K562 (cell line): ENCODE data around the gene FCRLA. TPM values are rescaled to one million over a fixed set of nuclear protein-coding genes. Genes with fewer than 3 reads are reported as not detected.

Source experiments
- ATAC-seq: fragments of 200-7000 bp; cut with Tn5 transposase; 3 replicates; pipeline ENCODE4 v1.9.1; 2020; ENCODE audit warnings: moderate library complexity
- BruUV-seq: library from RNA; stranded (reverse); fragments of 400-500 nt; replicated peaks from 2 replicates; lab custom pipeline; 2021; lab: Mats Ljungman, UMichigan
- CTCF ChIA-PET: fragments of 300-600 bp; formaldehyde crosslinking; extraction: SDS; loops from one replicate; lab custom pipeline; 2021; ENCODE audit warnings: low intra/inter-chr PET ratio; lab: Yijun Ruan, JAX
- POLR2A ChIA-PET: fragments of 300-600, 350-650 bp; sonication (Branson Sonifier 250); formaldehyde crosslinking; extraction: SDS; loops from one replicate; lab custom pipeline; 2021; ENCODE audit warnings: antibody characterized with exemption, inconsistent platforms; lab: Yijun Ruan, JAX
- DNase-seq, 4 experiments: peaks; one replicate each; pipeline versions ENCODE4 v3.0.0 to v3.0.0-alpha.2; 2011 to 2018; ENCODE audit warnings: low spot score in 3 of 4, mixed read lengths in 3 of 4; ENCODE audit errors: extremely low read depth in 1 of 4
- FAIRE-seq: peaks from 2 replicates; lab custom pipeline; 2011; peaks lifted over from hg19 to GRCh38; lab: Jason Lieb, UNC
- H2AFZ ChIP-seq: 2 replicates; pipeline ENCODE4 v1.6.0; 2011; ENCODE audit warnings: low read depth, low read length, control low read depth, inconsistent platforms
- H3K27ac ChIP-seq: fragments of 200-600 bp; 3 replicates; pipeline ENCODE4 v1.8.0; 2011; ENCODE audit warnings: low read depth, mild to moderate bottlenecking, control low read depth, inconsistent platforms, low read length, moderate library complexity, mixed read lengths; ENCODE audit errors: extremely low read depth
- H3K27me3 ChIP-seq, 2 experiments: fragments of 300-600 bp in 1 of 2; 2 replicates in 1 of 2; 3 replicates in 1 of 2; pipeline versions ENCODE4 v1.6.0 to v1.8.0; 2011; ENCODE audit warnings: inconsistent platforms in 2 of 2, low read length in 2 of 2, mild to moderate bottlenecking in 1 of 2, mixed read lengths in 1 of 2, moderate library complexity in 1 of 2; ENCODE audit not compliant: control insufficient read depth in 2 of 2, insufficient read depth in 2 of 2
- H3K36me3 ChIP-seq: fragments of 300-600 bp; 3 replicates; pipeline ENCODE4 v1.8.0; 2011; ENCODE audit warnings: mild to moderate bottlenecking, low read length, inconsistent platforms; ENCODE audit not compliant: control insufficient read depth, insufficient read depth
- H3K4me1 ChIP-seq, 2 experiments: fragments of 200-600 bp in 1 of 2; replicated peaks in 1 of 2; 2 replicates in 1 of 2; 3 replicates in 1 of 2; pipeline versions ENCODE4 v1.5.1 to v1.8.0; 2011; ENCODE audit warnings: inconsistent platforms in 2 of 2, low read length in 2 of 2, mild to moderate bottlenecking in 1 of 2, mixed read lengths in 1 of 2, moderate library complexity in 1 of 2; ENCODE audit not compliant: control insufficient read depth in 2 of 2, insufficient read depth in 2 of 2
- H3K4me2 ChIP-seq: 2 replicates; pipeline ENCODE4 v1.6.1; 2011; ENCODE audit warnings: low read length, control low read depth, inconsistent platforms, mixed read lengths; ENCODE audit not compliant: insufficient read depth
- H3K4me3 ChIP-seq: fragments of 200-600 bp; sonication (generic), shearing (Covaris generic); 2 replicates; pipeline ENCODE4 v1.5.1; 2016; ENCODE audit warnings: control low read depth, inconsistent platforms
- H3K79me2 ChIP-seq: fragments of 200-600 bp; 3 replicates; pipeline ENCODE4 v1.8.0; 2011; ENCODE audit warnings: low read length, inconsistent platforms; ENCODE audit not compliant: control insufficient read depth, insufficient read depth
- H3K9ac ChIP-seq, 2 experiments: 2 replicates each; pipeline versions ENCODE4 v1.6.0 to v1.6.1; 2011; ENCODE audit warnings: low read depth in 2 of 2, low read length in 2 of 2, control low read depth in 1 of 2, inconsistent platforms in 1 of 2, mild to moderate bottlenecking in 1 of 2, mixed read lengths in 1 of 2; ENCODE audit not compliant: insufficient read depth in 1 of 2
- H3K9me1 ChIP-seq: one replicate; pipeline ENCODE4 v1.6.0; 2011; ENCODE audit warnings: inconsistent platforms, mild to moderate bottlenecking, low read length, moderate library complexity; ENCODE audit not compliant: control insufficient read depth, insufficient read depth
- H3K9me3 ChIP-seq: replicated peaks from 2 replicates; pipeline ENCODE4 v1.5.1; 2011; ENCODE audit warnings: low read depth, low read length, inconsistent platforms; ENCODE audit not compliant: control insufficient read depth, insufficient read depth
- H4K20me1 ChIP-seq: replicated peaks from 2 replicates; pipeline ENCODE4 v1.6.1; 2011; ENCODE audit warnings: low read length, inconsistent platforms, mixed read lengths; ENCODE audit not compliant: control insufficient read depth, insufficient read depth
- CHD4 ChIP-seq: fragments of 200-600 bp; sonication (generic); IDR thresholded peaks from 3 replicates; pipeline ENCODE4 v1.6.1; 2012; ENCODE audit warnings: low read depth, mild to moderate bottlenecking, mixed read lengths, low read length, inconsistent platforms; ENCODE audit not compliant: insufficient read depth, insufficient replicate concordance, poor library complexity, severe bottlenecking
- HDAC6 ChIP-seq: IDR thresholded peaks from 2 replicates; pipeline ENCODE4 v1.6.1; 2012; ENCODE audit warnings: low read depth, mild to moderate bottlenecking, control low read depth, inconsistent platforms, low read length, moderate library complexity
- IRF2 ChIP-seq: sonication (generic); formaldehyde crosslinking; IDR thresholded peaks from 2 replicates; pipeline ENCODE4 v1.8.1; 2022; ENCODE audit warnings: mild to moderate bottlenecking, missing genetic modification reagents
- MXI1 ChIP-seq: IDR thresholded peaks from 2 replicates; pipeline ENCODE4 v1.6.1; 2011; ENCODE audit warnings: low read depth, mild to moderate bottlenecking, improper control_type of control experiment, low read length
- ZFP36 ChIP-seq: fragments of 150-350 bp; IDR thresholded peaks from 2 replicates; pipeline ENCODE4 v1.6.1; 2018; ENCODE audit warnings: low read length, low read depth; ENCODE audit not compliant: partially characterized antibody
- ZNF133 ChIP-seq: fragments of 250-450 bp; sonication (Bioruptor Pico); IDR thresholded peaks from 2 replicates; pipeline ENCODE4 v1.4.0; 2020; ENCODE audit warnings: mild to moderate bottlenecking
- ZNF318 ChIP-seq, 2 experiments: fragments of 450-650 bp; IDR thresholded peaks; 2 replicates each; pipeline ENCODE4 v1.6.1; 2016; ENCODE audit warnings: mild to moderate bottlenecking in 2 of 2, borderline replicate concordance in 1 of 2, low read depth in 1 of 2, moderate library complexity in 1 of 2
- WGBS: fragments of 100-300 bp; shearing (Covaris generic); methylation state at CpG from one replicate; pipeline ENCODE4 v1.1.6; 2016; ENCODE audit warnings: low coverage, mixed read lengths; ENCODE audit not compliant: insufficient coverage; ENCODE audit errors: missing lambda C conversion rate; 5-methylcytosine and 5-hydroxymethylcytosine counted together
- in situ Hi-C: fragments of 300-500 bp; cut with MboI; formaldehyde crosslinking; loops from 4 replicates; pipeline ENCODE4 v1.15.0; 2018; ENCODE audit warnings: inconsistent platforms, mixed read lengths
- intact Hi-C: fragments of 100-400 bp; cut with micrococcal nuclease; formaldehyde crosslinking; loops from 2 replicates; pipeline ENCODE4 v1.14.2; 2022
- polyA plus RNA-seq, 8 experiments: library from polyadenylated mRNA; depleted of rRNA in 4 of 8; stranded (reverse) in 5 of 8; unstranded in 3 of 8; fragments of >200 nt; fragmentation: Nextera tagmentation in 2 of 8; fragmentation: Illumina TruSeq in 1 of 8; extraction: Ambion mirVana in 2 of 8; extraction: Trizol in 1 of 8; gene quantifications; 2 replicates each; pipeline versions ENCODE4 v1.2.1 to v1.2.3, GENCODE V29; 2011 to 2014; ENCODE audit warnings: inconsistent platforms in 1 of 8, missing spikeins in 1 of 8
- total RNA-seq, 7 experiments: library from RNA; depleted of rRNA in 6 of 7; stranded (reverse); fragments of >200 nt in 6 of 7; fragmentation: Illumina TruSeq in 2 of 7; extraction: Trizol in 2 of 7; gene quantifications; 2 replicates each; pipeline versions ENCODE4 v1.2.1 to v1.2.3, GENCODE V29; 2011 to 2021; ENCODE audit warnings: low replicate concordance in 1 of 7
- TF ChIP-seq, protein P1 (sequence below): sonication (generic); formaldehyde crosslinking; IDR thresholded peaks from 2 replicates; pipeline ENCODE4 v1.4.0; 2020; ENCODE audit warnings: mild to moderate bottlenecking, missing genetic modification reagents

Gene FCRLA
- total and polyA plus RNA-seq, 9 of the 15 experiments (the other 6 are each of a cell fraction or from before 2014, with no cell fraction given) = 0.09 to 0.84 (median 0.44) TPM

DNA sequence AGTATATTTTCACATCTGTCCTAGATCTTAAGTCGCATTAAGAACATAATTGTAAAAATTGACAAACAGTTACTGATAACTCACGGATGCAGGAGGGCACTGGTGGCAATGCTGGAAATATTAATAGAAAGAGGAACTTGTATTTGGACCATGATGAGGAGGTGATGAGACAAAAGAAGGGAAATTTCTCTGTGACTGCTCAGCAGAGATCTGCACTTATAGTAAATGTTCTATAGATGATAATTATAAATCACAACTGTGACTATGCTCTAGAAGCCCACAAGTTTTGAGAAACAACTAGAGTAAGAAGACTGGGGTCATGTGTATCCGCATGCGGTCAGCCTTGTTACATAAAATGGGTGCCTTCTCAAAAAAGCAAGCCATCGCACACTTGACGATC is 33.9 kb downstream of the FCRLA start:
- no peak for FAIRE-seq
- no peak for ATAC-seq
- Histone ChIP-seq H3K27ac (no peak overlapping the region), H3K27me3 (no peaks in the 10 kb centered on the region), H3K36me3 (no peaks in the 10 kb centered on the region), H3K9ac (no peak overlapping the region), H3K79me2 (no peaks in the 10 kb centered on the region), H4K20me1 (no peaks in the 10 kb centered on the region), H3K9me1 (no peaks in the 10 kb centered on the region), H3K4me1 (peaks cover 12 to 37% of the 10 kb centered on the region in 2 experiments; a peak in 4 of 5 replicates), H2AFZ (peak overlapping the region; percentile 74), H3K9me3 (no peaks in the 10 kb centered on the region), H3K4me3 (no peak overlapping the region), H3K4me2 (no peak overlapping the region)
- BruUV-seq = no TSS peak
- CTCF ChIA-PET = interaction anchor here (0.5 to 3.2 kb wide), 7 partner anchors 93 to 296 kb away, joined by 3 to 13 read pairs (median 3); no protein-coding TSS in a partner anchor
- no peak for DNase-seq
- WGBS = 30% methylated on average over 5 of the region's 6 CpGs
- intact Hi-C loops = loop anchor here (1.0 to 10.0 kb wide), 3 partner anchors 201 to 296 kb away; no protein-coding TSS in a partner anchor
- POLR2A ChIA-PET = interaction anchor here (1.0 to 1.6 kb wide), 3 partner anchors 9 to 208 kb away, joined by 3 to 9 read pairs (median 5); partner anchors contain the start of gene DUSP12
- in situ Hi-C loops = loop anchor here (5.0 kb wide), 3 partner anchors 94 to 254 kb away; no protein-coding TSS in a partner anchor
- TF ChIP-seq, protein P1, sequence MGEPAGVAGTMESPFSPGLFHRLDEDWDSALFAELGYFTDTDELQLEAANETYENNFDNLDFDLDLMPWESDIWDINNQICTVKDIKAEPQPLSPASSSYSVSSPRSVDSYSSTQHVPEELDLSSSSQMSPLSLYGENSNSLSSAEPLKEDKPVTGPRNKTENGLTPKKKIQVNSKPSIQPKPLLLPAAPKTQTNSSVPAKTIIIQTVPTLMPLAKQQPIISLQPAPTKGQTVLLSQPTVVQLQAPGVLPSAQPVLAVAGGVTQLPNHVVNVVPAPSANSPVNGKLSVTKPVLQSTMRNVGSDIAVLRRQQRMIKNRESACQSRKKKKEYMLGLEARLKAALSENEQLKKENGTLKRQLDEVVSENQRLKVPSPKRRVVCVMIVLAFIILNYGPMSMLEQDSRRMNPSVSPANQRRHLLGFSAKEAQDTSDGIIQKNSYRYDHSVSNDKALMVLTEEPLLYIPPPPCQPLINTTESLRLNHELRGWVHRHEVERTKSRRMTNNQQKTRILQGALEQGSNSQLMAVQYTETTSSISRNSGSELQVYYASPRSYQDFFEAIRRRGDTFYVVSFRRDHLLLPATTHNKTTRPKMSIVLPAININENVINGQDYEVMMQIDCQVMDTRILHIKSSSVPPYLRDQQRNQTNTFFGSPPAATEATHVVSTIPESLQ (CRISPR knock-in tag) = no peak
- TF ChIP-seq ZNF133 (no peak), ZFP36 (no peak), ZNF318 (IDR thresholded peaks at IDR 0.05; ENCODE audit: borderline replicate concordance in 1 of 2, low read depth in 1 of 2) (no peak), HDAC6 (no peak), IRF2 (CRISPR knock-in tag) (no peak), CHD4 (no peak), MXI1 (no peak)
